Body of pancreas (tissue), 4 donors: ENCODE results near the gene MRTFA. TPM values are rescaled to one million over a fixed set of nuclear protein-coding genes. Genes with fewer than 3 reads are reported as not detected.
"Not testable (repeated sequence)": the region's sequence is repeated elsewhere in the genome, so short reads cannot be mapped to it uniquely, and the experiment has no call there.

Source experiments
- ATAC-seq: fragments of 150-250 bp; one replicate; pipeline ENCODE4 v1.9.1; 2016
- DNase-seq, 4 donors: peaks; one replicate each; pipeline ENCODE4 v3.0.0-alpha.2; 2019
- H3K27ac ChIP-seq, 4 donors: fragments of 200-600 bp; sonication (generic); 1 replicate in 3 of 4; 2 replicates in 1 of 4; pipeline versions ENCODE4 v1.5.1 to v1.6.1; 2016 to 2019; ENCODE audit warnings: mild to moderate bottlenecking in 1 of 4, mixed read lengths in 1 of 4, moderate library complexity in 1 of 4
- H3K27me3 ChIP-seq, 2 donors: fragments of 200-600 bp; sonication (generic); one replicate each; pipeline ENCODE4 v1.6.0; 2016; ENCODE audit warnings: mild to moderate bottlenecking in 1 of 2
- H3K36me3 ChIP-seq, 2 donors: fragments of 200-600 bp; sonication (generic); replicated peaks in 1 of 2; 2 replicates each; pipeline ENCODE4 v1.5.1; 2016; ENCODE audit warnings: low read depth in 2 of 2; ENCODE audit not compliant: insufficient read depth in 1 of 2
- H3K4me1 ChIP-seq: fragments of 200-600 bp; sonication (generic); one replicate; pipeline ENCODE4 v1.6.0; 2016
- H3K4me3 ChIP-seq, 2 donors: fragments of 200-600 bp; sonication (generic); 1 replicate in 1 of 2; 2 replicates in 1 of 2; pipeline ENCODE4 v1.5.1; 2016 to 2019
- H3K9me3 ChIP-seq, 3 donors: fragments of 200-600 bp; sonication (generic); 1 replicate in 2 of 3; 2 replicates in 1 of 3; pipeline ENCODE4 v1.5.1; 2016
- CTCF ChIP-seq, 7 experiments: fragments of 450-650 bp in 4 of 7; fragments of 200-600 bp in 3 of 7; sonication (generic) in 3 of 7; IDR thresholded peaks; one replicate each; pipeline ENCODE4 v1.5.1; 2016 to 2019; ENCODE audit warnings: antibody characterized with exemption in 7 of 7
- POLR2A ChIP-seq, 3 donors: fragments of 450-650 bp; IDR thresholded peaks; one replicate each; pipeline ENCODE4 v1.6.1; 2016; ENCODE audit warnings: antibody characterized with exemption in 3 of 3, mild to moderate bottlenecking in 2 of 3
- WGBS, 2 donors: methylation state at CpG; one replicate each; pipeline ENCODE4 v1.1.5; 2017; 5-methylcytosine and 5-hydroxymethylcytosine counted together
- intact Hi-C: fragments of 100-400 bp; cut with DNase I; formaldehyde crosslinking; loops from one replicate; pipeline ENCODE4 v1.15.1; 2023
- total RNA-seq, 2 donors: library from RNA; depleted of rRNA; stranded (reverse); fragments of >200 nt; gene quantifications; one replicate each; pipeline ENCODE4 v1.1.0, GENCODE V29; 2016

MRTFA gene
- total RNA-seq, 2 donors from 2014 or later = 47.0 to 71.5 TPM

- Histone ChIP-seq H3K4me1 (peaks cover 81% of the 10 kb centered on the region), H3K9me3 (no peaks in the 10 kb centered on the region), H3K27me3 (no peaks in the 10 kb centered on the region), H3K4me3 (no peak overlapping the region), H3K27ac (peak overlapping the region in 2 of 4 donors; percentile 1 to 14), H3K36me3 (no peaks in the 10 kb centered on the region)
- WGBS, 2 donors = 54 to 72% methylated on average over 1 of the region's 1 CpG
- TF ChIP-seq CTCF (IDR thresholded peaks at IDR 0.05) (no peak), POLR2A (IDR thresholded peaks at IDR 0.05) (no peak)
- no peak for ATAC-seq
- intact Hi-C loops = no loop called here
- DNase-seq = no peak
Measured at GRCh38 chr22:40602231-40602630, 34.3 kb downstream of the MRTFA start.

GRCh38 chr22:40599731-40600130, 36.8 kb downstream of the MRTFA start:
- H3K27ac ChIP-seq = no peak overlapping the region
- no peak for ATAC-seq
- intact Hi-C loops = no loop called here
- H3K4me1 ChIP-seq = peaks cover 82% of the 10 kb centered on the region
- no peaks in the 10 kb centered on the region for H3K36me3 ChIP-seq
- TF ChIP-seq CTCF (IDR thresholded peaks at IDR 0.05) (no peak), POLR2A (IDR thresholded peaks at IDR 0.05) (no peak)
- no peak for DNase-seq
- H3K27me3 ChIP-seq = no peaks in the 10 kb centered on the region
- 93 to 95% methylated on average over 6 of the region's 6 CpGs for WGBS, 2 donors
- no peak overlapping the region for H3K4me3 ChIP-seq
- H3K9me3 ChIP-seq = no peaks in the 10 kb centered on the region

- H3K9me3 ChIP-seq, intact Hi-C loops, H3K4me3 ChIP-seq, ATAC-seq, H3K36me3 ChIP-seq, H3K27me3 ChIP-seq, DNase-seq: not testable (repeated sequence)
- peak overlapping the region in 1 of 4 donors; percentile 70 for H3K27ac ChIP-seq
- 66 to 73% methylated on average over 10 of the region's 10 CpGs for WGBS, 2 donors
- H3K4me1 ChIP-seq = peaks cover 92% of the 10 kb centered on the region
Measured at GRCh38 chr22:40598712-40599111, 37.8 kb downstream of the MRTFA start.

GRCh38 chr22:40597526-40598430, 38.7 kb downstream of the MRTFA start:
- H3K4me3 ChIP-seq = no peak overlapping the region
- intact Hi-C loops = no loop called here
- TF ChIP-seq POLR2A (IDR thresholded peaks at IDR 0.05) (no peak), CTCF (IDR thresholded peaks at IDR 0.05) (peak in 1 of 7 experiments; percentile 4)

GRCh38 chr22:40595497-40596234, 40.9 kb downstream of the MRTFA start:
- no peak for TF ChIP-seq CTCF (IDR thresholded peaks at IDR 0.05)
- no peak for TF ChIP-seq POLR2A (IDR thresholded peaks at IDR 0.05)
- H3K4me1 ChIP-seq = peaks cover 72% of the 10 kb centered on the region
- peak overlapping the region in 1 of 4 donors; percentile 70 for H3K27ac ChIP-seq
- no peak for DNase-seq
- ATAC-seq = no peak
- WGBS, 2 donors = 82 to 89% methylated on average over 2 of the region's 2 CpGs
- H3K9me3 ChIP-seq = no peaks in the 10 kb centered on the region
- H3K36me3 ChIP-seq = no peaks in the 10 kb centered on the region
- intact Hi-C loops = no loop called here
- no peak overlapping the region for H3K4me3 ChIP-seq
- H3K27me3 ChIP-seq = no peaks in the 10 kb centered on the region

More at GRCh38 chr22:40597526-40598430, 38.7 kb downstream of the MRTFA start:
- Histone ChIP-seq H3K27ac (peak overlapping the region; percentile 18 to 77 (median 73)), H3K4me1 (peaks cover 89% of the 10 kb centered on the region), H3K27me3 (no peaks in the 10 kb centered on the region), H3K9me3 (no peaks in the 10 kb centered on the region), H3K36me3 (no peaks in the 10 kb centered on the region)
- DNase-seq (peak in 2 of 4 donors; percentile 19 to 35), ATAC-seq (peak; percentile 64)
- 22 to 26% methylated on average over 7 of the region's 7 CpGs for WGBS, 2 donors
